Measurements from ENCODE around the gene INCENP. TPM values are rescaled to one million over a fixed set of nuclear protein-coding genes. Genes with fewer than 3 reads are reported as not detected.

Gene INCENP
- total and polyA plus RNA-seq, 2 of the 13 experiments (the other 11 are each of a cell fraction or from before 2014, with no cell fraction given): 14.1 to 37.3 TPM

DNA sequence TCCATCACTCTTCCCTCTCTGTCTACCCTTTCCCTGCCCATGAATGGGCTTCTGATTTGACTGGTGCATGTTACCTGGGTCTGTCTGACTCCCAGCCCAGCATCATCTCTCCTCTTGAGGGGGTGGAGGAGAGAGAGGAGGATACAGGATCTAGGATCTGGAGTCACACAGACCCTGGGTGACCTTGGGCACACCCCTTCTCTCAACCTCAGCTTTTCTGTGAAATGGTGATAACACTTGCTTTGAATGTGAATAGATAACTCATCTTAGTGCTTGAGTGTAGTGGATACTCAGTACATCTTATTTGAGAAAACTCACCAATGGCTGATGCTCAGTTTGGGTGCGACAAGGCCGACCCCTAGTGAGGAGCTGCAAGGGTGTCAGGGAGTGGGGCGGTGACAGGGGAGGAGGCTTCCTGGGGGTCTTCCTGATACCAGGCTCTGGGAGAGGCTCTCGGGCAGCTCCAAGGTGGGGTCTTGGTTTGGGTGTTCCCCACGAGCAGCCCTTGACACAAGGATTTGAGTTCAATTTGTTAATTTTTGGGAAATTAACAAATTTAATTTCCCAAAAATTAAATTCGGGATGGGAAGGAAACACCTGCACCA lies 9.0 kb downstream of the INCENP start (continued):
- no peak for TF ChIP-seq STAG1 (CRISPR knock-in tag; IDR thresholded peaks at IDR 0.05)
- TF ChIP-seq HMG20B (CRISPR knock-in tag; conservative IDR thresholded peaks at IDR 0.05): no peak

GRCh38 chr11:62133328-62134065 lies 9.7 kb downstream of the INCENP start:
- 96% methylated on average over 9 of the region's 16 CpGs for WGBS (ENCODE audit: low lambda C conversion rate)
- POLR2A ChIA-PET: no interaction called here
- no peak for ATAC-seq

More at GRCh38 chr11:62133328-62134065, 9.7 kb downstream of the INCENP start:
- H3K4me1 ChIP-seq (ENCODE audit: insufficient read depth, low read length): no peaks in the 10 kb centered on the region
- H3K27ac ChIP-seq (ENCODE audit: extremely low read length, insufficient read depth, low read length): no peak overlapping the region
- TF ChIP-seq SATB2 (CRISPR knock-in tag; IDR thresholded peaks at IDR 0.05) (no peak), PRDM10 (CRISPR knock-in tag; IDR thresholded peaks at IDR 0.05; ENCODE audit: low read depth) (no peak), ZNF589 (CRISPR knock-in tag; conservative IDR thresholded peaks at IDR 0.05) (no peak), MXI1 (IDR thresholded peaks at IDR 0.05; ENCODE audit: borderline replicate concordance, low read depth, low read length) (no peak)
- TF ChIP-seq, protein P1, sequence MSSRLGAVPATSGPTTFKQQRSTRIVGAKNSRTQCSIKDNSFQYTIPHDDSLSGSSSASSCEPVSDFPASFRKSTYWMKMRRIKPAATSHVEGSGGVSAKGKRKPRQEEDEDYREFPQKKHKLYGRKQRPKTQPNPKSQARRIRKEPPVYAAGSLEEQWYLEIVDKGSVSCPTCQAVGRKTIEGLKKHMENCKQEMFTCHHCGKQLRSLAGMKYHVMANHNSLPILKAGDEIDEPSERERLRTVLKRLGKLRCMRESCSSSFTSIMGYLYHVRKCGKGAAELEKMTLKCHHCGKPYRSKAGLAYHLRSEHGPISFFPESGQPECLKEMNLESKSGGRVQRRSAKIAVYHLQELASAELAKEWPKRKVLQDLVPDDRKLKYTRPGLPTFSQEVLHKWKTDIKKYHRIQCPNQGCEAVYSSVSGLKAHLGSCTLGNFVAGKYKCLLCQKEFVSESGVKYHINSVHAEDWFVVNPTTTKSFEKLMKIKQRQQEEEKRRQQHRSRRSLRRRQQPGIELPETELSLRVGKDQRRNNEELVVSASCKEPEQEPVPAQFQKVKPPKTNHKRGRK (CRISPR knock-in tag; IDR thresholded peaks at IDR 0.05): no peak
- CTCF ChIA-PET (ENCODE audit: low intra/inter-chr PET ratio, low total read pairs): no interaction called here
- H3K36me3 ChIP-seq (replicated peaks in 1 of 2; ENCODE audit: control insufficient read depth in 1 of 2, insufficient read depth in 2 of 2, low read length in 2 of 2): peaks cover 29 to 67% of the 10 kb centered on the region in 2 experiments; a peak in 4 of 5 replicates
- in situ Hi-C loops (cut with HindIII; ENCODE audit: extremely low pct_ligation_motif_present, low pct_unique_long_range_greater_than_20kb) (no loop called here), intact Hi-C loops (cut with micrococcal nuclease; ENCODE audit: unreplicated experiment) (no loop called here)
- H3K9me3 ChIP-seq (ENCODE audit: low read length): no peaks in the 10 kb centered on the region
- H4K20me1 ChIP-seq (ENCODE audit: insufficient read depth, low read length): peaks cover 4% of the 10 kb centered on the region; the same call in 1 of the 2 replicates
- H3K9ac ChIP-seq (ENCODE audit: insufficient read depth, low read depth, low read length): no peak overlapping the region
- peaks cover 36% of the 10 kb centered on the region for H3K79me2 ChIP-seq (ENCODE audit: insufficient read depth, low read length)
- H3K4me2 ChIP-seq (ENCODE audit: low read depth, low read length): no peak overlapping the region
- DNase-seq (ENCODE audit: low spot score) (no peak), FAIRE-seq (no peak)
- H3K27me3 ChIP-seq (ENCODE audit: control insufficient read depth in 1 of 2, insufficient read depth in 2 of 2, low read length in 2 of 2): no peaks in the 10 kb centered on the region
- no TSS peak for BruUV-seq (replicated peaks)
- H2AFZ ChIP-seq (ENCODE audit: low read length): no peak overlapping the region
- no peak overlapping the region for H3K4me3 ChIP-seq (replicated peaks in 1 of 3; ENCODE audit: insufficient read depth in 1 of 3, low read depth in 2 of 3, low read length in 3 of 3)

Measured in HepG2 (cell line).